B cell (primary cell): ENCODE measurements around the gene DNHD1.

ENCODE experiments used
- CTCF ChIP-seq: fragments of 200-600 bp; IDR thresholded peaks from one replicate; pipeline ENCODE4 v1.8.0; 2022; ENCODE audit warnings: antibody characterized with exemption, mild to moderate bottlenecking
- EZH2 ChIP-seq: IDR thresholded peaks from 2 replicates; pipeline ENCODE4 v1.6.1; 2012; ENCODE audit warnings: borderline replicate concordance, low read depth, mild to moderate bottlenecking, moderate library complexity, low read length; ENCODE audit not compliant: insufficient read depth, poor library complexity, severe bottlenecking

DNA sequence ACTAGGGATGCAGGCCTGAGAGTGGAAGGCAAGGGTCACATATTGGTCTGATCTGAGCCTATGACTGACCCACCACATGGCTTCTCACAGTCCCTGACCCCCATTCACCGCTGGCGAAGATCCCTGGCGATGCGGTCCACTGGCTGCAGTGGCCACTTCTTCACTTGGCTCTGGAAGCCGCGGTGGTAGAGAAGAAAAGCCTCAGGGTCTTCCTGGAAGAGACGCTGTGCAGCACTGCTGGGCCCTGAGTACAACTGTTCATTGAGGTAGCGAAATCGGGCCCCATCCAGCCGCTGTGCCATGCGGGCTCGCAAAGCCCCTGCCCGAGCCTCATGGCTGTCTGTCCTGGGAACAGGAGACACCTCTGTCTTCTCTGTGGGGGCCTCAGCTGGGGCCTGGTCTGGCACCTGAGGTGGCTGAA is 104.0 kb downstream of the DNHD1 start:
- TF ChIP-seq CTCF (no peak), EZH2 (no peak)
